ENCODE measurements around the gene RXFP1.

RXFP1 gene

DNA sequence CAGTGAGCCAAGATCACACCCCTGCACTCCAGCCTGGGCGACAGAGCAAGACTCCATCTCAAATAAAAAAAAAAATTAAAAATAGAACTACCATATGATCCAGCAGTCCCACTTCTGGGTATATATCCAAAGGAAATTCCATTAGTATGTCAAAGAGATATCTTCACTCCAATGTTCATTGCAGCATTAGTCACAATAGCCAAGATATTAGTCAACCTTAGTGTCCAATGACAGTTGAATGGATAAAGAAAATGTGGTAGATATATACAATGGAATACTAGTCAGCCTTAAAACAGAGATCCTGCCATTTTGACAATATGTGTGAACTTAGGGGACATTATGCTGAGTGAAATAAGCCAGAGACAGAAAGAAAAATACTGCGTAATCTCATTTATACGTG, 100.6 kb downstream of the RXFP1 start:
- H3K27ac ChIP-seq (replicated peaks): no peak overlapping the region
- no peak for TF ChIP-seq POLR2AphosphoS5 (IDR thresholded peaks at IDR 0.05; ENCODE audit: low read depth)
- TF ChIP-seq SPI1 (IDR thresholded peaks at IDR 0.05; ENCODE audit: borderline replicate concordance, low read depth): no peak
- TF ChIP-seq GABPA (IDR thresholded peaks at IDR 0.05; ENCODE audit: low read depth): no peak
- TF ChIP-seq, protein P1, sequence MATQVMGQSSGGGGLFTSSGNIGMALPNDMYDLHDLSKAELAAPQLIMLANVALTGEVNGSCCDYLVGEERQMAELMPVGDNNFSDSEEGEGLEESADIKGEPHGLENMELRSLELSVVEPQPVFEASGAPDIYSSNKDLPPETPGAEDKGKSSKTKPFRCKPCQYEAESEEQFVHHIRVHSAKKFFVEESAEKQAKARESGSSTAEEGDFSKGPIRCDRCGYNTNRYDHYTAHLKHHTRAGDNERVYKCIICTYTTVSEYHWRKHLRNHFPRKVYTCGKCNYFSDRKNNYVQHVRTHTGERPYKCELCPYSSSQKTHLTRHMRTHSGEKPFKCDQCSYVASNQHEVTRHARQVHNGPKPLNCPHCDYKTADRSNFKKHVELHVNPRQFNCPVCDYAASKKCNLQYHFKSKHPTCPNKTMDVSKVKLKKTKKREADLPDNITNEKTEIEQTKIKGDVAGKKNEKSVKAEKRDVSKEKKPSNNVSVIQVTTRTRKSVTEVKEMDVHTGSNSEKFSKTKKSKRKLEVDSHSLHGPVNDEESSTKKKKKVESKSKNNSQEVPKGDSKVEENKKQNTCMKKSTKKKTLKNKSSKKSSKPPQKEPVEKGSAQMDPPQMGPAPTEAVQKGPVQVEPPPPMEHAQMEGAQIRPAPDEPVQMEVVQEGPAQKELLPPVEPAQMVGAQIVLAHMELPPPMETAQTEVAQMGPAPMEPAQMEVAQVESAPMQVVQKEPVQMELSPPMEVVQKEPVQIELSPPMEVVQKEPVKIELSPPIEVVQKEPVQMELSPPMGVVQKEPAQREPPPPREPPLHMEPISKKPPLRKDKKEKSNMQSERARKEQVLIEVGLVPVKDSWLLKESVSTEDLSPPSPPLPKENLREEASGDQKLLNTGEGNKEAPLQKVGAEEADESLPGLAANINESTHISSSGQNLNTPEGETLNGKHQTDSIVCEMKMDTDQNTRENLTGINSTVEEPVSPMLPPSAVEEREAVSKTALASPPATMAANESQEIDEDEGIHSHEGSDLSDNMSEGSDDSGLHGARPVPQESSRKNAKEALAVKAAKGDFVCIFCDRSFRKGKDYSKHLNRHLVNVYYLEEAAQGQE (IDR thresholded peaks at IDR 0.05; ENCODE audit: insufficient replicate concordance, low read depth): no peak
- TF ChIP-seq, protein P2, sequence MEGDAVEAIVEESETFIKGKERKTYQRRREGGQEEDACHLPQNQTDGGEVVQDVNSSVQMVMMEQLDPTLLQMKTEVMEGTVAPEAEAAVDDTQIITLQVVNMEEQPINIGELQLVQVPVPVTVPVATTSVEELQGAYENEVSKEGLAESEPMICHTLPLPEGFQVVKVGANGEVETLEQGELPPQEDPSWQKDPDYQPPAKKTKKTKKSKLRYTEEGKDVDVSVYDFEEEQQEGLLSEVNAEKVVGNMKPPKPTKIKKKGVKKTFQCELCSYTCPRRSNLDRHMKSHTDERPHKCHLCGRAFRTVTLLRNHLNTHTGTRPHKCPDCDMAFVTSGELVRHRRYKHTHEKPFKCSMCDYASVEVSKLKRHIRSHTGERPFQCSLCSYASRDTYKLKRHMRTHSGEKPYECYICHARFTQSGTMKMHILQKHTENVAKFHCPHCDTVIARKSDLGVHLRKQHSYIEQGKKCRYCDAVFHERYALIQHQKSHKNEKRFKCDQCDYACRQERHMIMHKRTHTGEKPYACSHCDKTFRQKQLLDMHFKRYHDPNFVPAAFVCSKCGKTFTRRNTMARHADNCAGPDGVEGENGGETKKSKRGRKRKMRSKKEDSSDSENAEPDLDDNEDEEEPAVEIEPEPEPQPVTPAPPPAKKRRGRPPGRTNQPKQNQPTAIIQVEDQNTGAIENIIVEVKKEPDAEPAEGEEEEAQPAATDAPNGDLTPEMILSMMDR (IDR thresholded peaks at IDR 0.05; ENCODE audit: insufficient read depth, low read length): no peak
- H3K4me3 ChIP-seq (replicated peaks; ENCODE audit: insufficient read depth, low read length): no peak overlapping the region
- no peaks in the 10 kb centered on the region for H3K27me3 ChIP-seq (ENCODE audit: insufficient read depth, poor library complexity, severe bottlenecking)
- no peak for DNase-seq (ENCODE audit: low read depth in 1 of 2, low spot score in 1 of 2)

DNA sequence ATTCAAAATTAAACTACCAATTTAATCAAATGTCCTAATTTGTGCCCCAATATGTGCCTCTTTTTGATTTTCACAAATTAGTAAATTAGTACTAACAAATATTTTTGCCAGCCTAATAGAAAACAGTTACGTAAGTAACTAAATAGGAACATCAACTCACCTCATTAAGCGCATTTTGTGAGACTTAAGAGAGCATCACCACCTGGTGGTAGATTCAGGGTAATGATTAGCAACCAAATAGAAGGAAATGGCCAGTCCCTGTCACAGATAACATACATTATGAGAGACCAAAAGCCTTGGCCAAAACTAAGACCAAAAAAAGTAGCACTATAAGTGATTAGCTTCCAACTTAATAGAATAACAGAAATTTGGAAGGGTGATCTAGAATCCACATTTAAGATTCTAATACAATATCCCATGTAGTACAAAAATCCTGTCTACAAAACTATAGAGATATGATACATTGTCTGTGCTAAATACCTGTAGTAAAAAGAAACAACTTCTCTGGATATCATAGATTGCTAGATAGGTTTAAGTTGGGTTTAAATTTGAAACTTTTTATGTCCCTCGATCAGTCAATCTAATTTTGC, 103.3 kb downstream of the RXFP1 start:
- Histone ChIP-seq H3K4me3 (replicated peaks; ENCODE audit: insufficient read depth, low read length) (no peak overlapping the region), H3K27me3 (ENCODE audit: insufficient read depth, poor library complexity, severe bottlenecking) (no peaks in the 10 kb centered on the region), H3K27ac (replicated peaks) (no peak overlapping the region)
- DNase-seq (ENCODE audit: low read depth in 1 of 2, low spot score in 1 of 2): peak; percentile 48 to 51
- TF ChIP-seq, protein P2 (IDR thresholded peaks at IDR 0.05; ENCODE audit: insufficient read depth, low read length): peak; percentile 64
- TF ChIP-seq POLR2AphosphoS5 (IDR thresholded peaks at IDR 0.05; ENCODE audit: low read depth) (no peak), GABPA (IDR thresholded peaks at IDR 0.05; ENCODE audit: low read depth) (no peak)
- TF ChIP-seq, protein P1 (IDR thresholded peaks at IDR 0.05; ENCODE audit: insufficient replicate concordance, low read depth): no peak

DNA sequence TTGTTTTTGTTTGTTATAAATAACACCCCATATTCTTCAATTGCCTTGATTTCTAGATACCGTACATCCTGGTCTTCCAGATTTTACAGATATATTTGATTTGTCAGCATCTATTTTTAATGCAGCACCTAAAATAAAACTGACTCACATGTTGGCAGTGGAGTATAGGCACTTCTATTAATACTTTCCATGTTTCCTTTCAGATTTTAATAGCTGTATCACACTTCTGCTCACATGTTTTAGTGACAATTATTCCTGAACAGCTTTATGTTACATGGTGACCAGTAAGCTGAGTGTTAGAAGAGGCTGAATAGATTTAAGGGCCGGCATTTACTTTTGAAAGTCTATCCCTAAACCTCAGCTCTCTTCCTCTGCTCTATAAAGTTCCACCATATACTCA, 103.9 kb downstream of the RXFP1 start:
- Histone ChIP-seq H3K27me3 (ENCODE audit: insufficient read depth, poor library complexity, severe bottlenecking) (no peaks in the 10 kb centered on the region), H3K27ac (replicated peaks) (no peak overlapping the region), H3K4me3 (replicated peaks; ENCODE audit: insufficient read depth, low read length) (no peak overlapping the region)
- no peak for DNase-seq (ENCODE audit: low read depth in 1 of 2, low spot score in 1 of 2)
- no peak for TF ChIP-seq POLR2AphosphoS5 (IDR thresholded peaks at IDR 0.05; ENCODE audit: low read depth)
- TF ChIP-seq GABPA (IDR thresholded peaks at IDR 0.05; ENCODE audit: low read depth): no peak
- TF ChIP-seq, protein P1 (IDR thresholded peaks at IDR 0.05; ENCODE audit: insufficient replicate concordance, low read depth): no peak
- no peak for TF ChIP-seq SPI1 (IDR thresholded peaks at IDR 0.05; ENCODE audit: borderline replicate concordance, low read depth)
- TF ChIP-seq, protein P2 (IDR thresholded peaks at IDR 0.05; ENCODE audit: insufficient read depth, low read length): no peak

Data from HL-60 (cell line).